Breast epithelium (tissue), 4 donors: ENCODE measurements around the gene SPHK2. TPM values are rescaled to one million over a fixed set of nuclear protein-coding genes. Genes with fewer than 3 reads are reported as not detected.

Source experiments
- DNase-seq, 2 donors: peaks; one replicate each; pipeline ENCODE4 v3.0.0-alpha.2; 2019; ENCODE audit warnings: low spot score in 2 of 2
- H3K27ac ChIP-seq, 2 donors: fragments of 200-600 bp; sonication (generic) in 1 of 2; one replicate each; pipeline ENCODE4 v1.5.1; 2016 to 2019; ENCODE audit warnings: mild to moderate bottlenecking in 1 of 2
- H3K27me3 ChIP-seq, 2 donors: fragments of 200-600 bp; sonication (generic) in 1 of 2; one replicate each; pipeline versions ENCODE4 v1.5.1 to v1.6.0; 2017 to 2019; ENCODE audit warnings: control low read depth in 1 of 2, mild to moderate bottlenecking in 1 of 2
- H3K36me3 ChIP-seq: fragments of 200-600 bp; one replicate; pipeline ENCODE4 v1.5.1; 2019
- H3K4me1 ChIP-seq, 2 donors: fragments of 200-600 bp; sonication (generic); one replicate each; pipeline ENCODE4 v1.5.1; 2016 to 2019; ENCODE audit warnings: control low read depth in 1 of 2
- H3K4me3 ChIP-seq, 3 donors: fragments of 200-600 bp; sonication (generic); 1 replicate in 2 of 3; 2 replicates in 1 of 3; pipeline ENCODE4 v1.5.1; 2016 to 2019; ENCODE audit warnings: mild to moderate bottlenecking in 3 of 3, moderate library complexity in 2 of 3
- H3K9me3 ChIP-seq, 2 donors: fragments of 200-600 bp; sonication (generic) in 1 of 2; one replicate each; pipeline ENCODE4 v1.5.1; 2016 to 2019; ENCODE audit warnings: control low read depth in 1 of 2
- CTCF ChIP-seq, 3 donors: fragments of 450-650 bp; IDR thresholded peaks; one replicate each; pipeline ENCODE4 v1.5.1; 2016 to 2017; ENCODE audit warnings: antibody characterized with exemption in 3 of 3, mild to moderate bottlenecking in 3 of 3, moderate library complexity in 3 of 3
- POLR2A ChIP-seq: fragments of 450-650 bp; IDR thresholded peaks from one replicate; pipeline ENCODE4 v1.6.1; 2016; ENCODE audit warnings: antibody characterized with exemption, mild to moderate bottlenecking, moderate library complexity
- POLR2AphosphoS5 ChIP-seq, 3 donors: sonication (generic); formaldehyde crosslinking; IDR thresholded peaks; one replicate each; pipeline ENCODE4 v1.6.1; 2017; ENCODE audit warnings: antibody characterized with exemption in 3 of 3
- intact Hi-C: fragments of 100-400 bp; cut with DNase I; formaldehyde crosslinking; loops from one replicate; pipeline ENCODE4 v1.15.1; 2023; ENCODE audit warnings: low total_unique reads
- total RNA-seq, 3 donors: library from RNA; depleted of rRNA; stranded (reverse); fragments of >200 nt; gene quantifications; one replicate each; pipeline ENCODE4 v1.1.0, GENCODE V29; 2016

Gene SPHK2
- total RNA-seq, 3 donors from 2014 or later, result 7.4 to 10.8 (median 10.5) TPM

GRCh38 chr19:48609571-48610108 is 9.7 kb upstream of the SPHK2 start:
- DNase-seq, result no peak
- Histone ChIP-seq H3K9me3 (no peaks in the 10 kb centered on the region), H3K27me3 (no peaks in the 10 kb centered on the region), H3K36me3 (no peaks in the 10 kb centered on the region), H3K4me1 (peaks cover 0 to 4% of the 10 kb centered on the region in 2 donors), H3K27ac (no peak overlapping the region), H3K4me3 (no peak overlapping the region)
- intact Hi-C loops, result no loop called here
- no peak for TF ChIP-seq POLR2AphosphoS5 (IDR thresholded peaks at IDR 0.05)
- TF ChIP-seq POLR2A, result no peak
- no peak for TF ChIP-seq CTCF (IDR thresholded peaks at IDR 0.05)

- DNase-seq, result no peak
- no peak overlapping the region for H3K4me3 ChIP-seq
- H3K4me1 ChIP-seq, result peaks cover 4 to 13% of the 10 kb centered on the region in 2 donors
- no peak for TF ChIP-seq POLR2A
- no peak for TF ChIP-seq CTCF (IDR thresholded peaks at IDR 0.05)
- no peak for TF ChIP-seq POLR2AphosphoS5 (IDR thresholded peaks at IDR 0.05)
- no peak overlapping the region for H3K27ac ChIP-seq
- H3K9me3 ChIP-seq, result no peaks in the 10 kb centered on the region
- no peaks in the 10 kb centered on the region for H3K27me3 ChIP-seq
- intact Hi-C loops, result no loop called here
- H3K36me3 ChIP-seq, result no peaks in the 10 kb centered on the region
Observed at GRCh38 chr19:48611872-48612271, 7.4 kb upstream of the SPHK2 start.

GRCh38 chr19:48613024-48613851 is 6.1 kb upstream of the SPHK2 start:
- H3K27ac ChIP-seq, result peak overlapping the region; percentile 55 to 63
- peak overlapping the region in 2 of 3 donors; percentile 7 to 33 for H3K4me3 ChIP-seq
- H3K27me3 ChIP-seq, result no peaks in the 10 kb centered on the region
- DNase-seq, result no peak
- H3K36me3 ChIP-seq, result no peaks in the 10 kb centered on the region
- peaks cover 4 to 27% of the 10 kb centered on the region in 2 donors for H3K4me1 ChIP-seq
- no peaks in the 10 kb centered on the region for H3K9me3 ChIP-seq
- intact Hi-C loops, result no loop called here
- no peak for TF ChIP-seq POLR2A
- no peak for TF ChIP-seq POLR2AphosphoS5 (IDR thresholded peaks at IDR 0.05)
- no peak for TF ChIP-seq CTCF (IDR thresholded peaks at IDR 0.05)

- TF ChIP-seq POLR2AphosphoS5 (IDR thresholded peaks at IDR 0.05) (no peak), CTCF (IDR thresholded peaks at IDR 0.05) (no peak), POLR2A (no peak)
- Histone ChIP-seq H3K9me3 (no peaks in the 10 kb centered on the region), H3K27me3 (no peaks in the 10 kb centered on the region), H3K4me1 (peaks cover 4 to 27% of the 10 kb centered on the region in 2 donors), H3K4me3 (no peak overlapping the region), H3K36me3 (no peaks in the 10 kb centered on the region), H3K27ac (peak overlapping the region; percentile 63 to 93)
- intact Hi-C loops, result no loop called here
- DNase-seq, result no peak
Observed at GRCh38 chr19:48613852-48614435, 5.4 kb upstream of the SPHK2 start.
